GM12878 (cell line): ENCODE measurements around the gene ARAP2. TPM values are rescaled to one million over a fixed set of nuclear protein-coding genes. Genes with fewer than 3 reads are reported as not detected.

Experiments
- ATAC-seq: fragments of 200-7000 bp; cut with Tn5 transposase; 3 replicates; pipeline ENCODE4 v1.9.1; 2020; ENCODE audit warnings: mild to moderate bottlenecking, moderate library complexity
- BruUV-seq: library from RNA; stranded (reverse); fragments of 400-500 nt; replicated peaks from 2 replicates; lab custom pipeline; 2021; lab: Mats Ljungman, UMichigan
- CTCF ChIA-PET: fragments of 300-600 bp; sonication (Branson Sonifier 250); formaldehyde crosslinking; extraction: SDS; loops from one replicate; lab custom pipeline; 2021; ENCODE audit warnings: inconsistent platforms; lab: Yijun Ruan, JAX
- POLR2A ChIA-PET: fragments of 350-600 bp; formaldehyde crosslinking; extraction: SDS; loops from one replicate; lab custom pipeline; 2021; ENCODE audit warnings: inconsistent platforms; lab: Charles Lee
- RAD21 ChIA-PET: fragments of 300-600 bp; sonication (Branson Sonifier 250); formaldehyde crosslinking; loops from one replicate; lab custom pipeline; 2023; ENCODE audit warnings: antibody characterized with exemption; ENCODE audit not compliant: unreplicated experiment; lab: Charles Lee
- SMC1A ChIA-PET: fragments of 300-600 bp; sonication (Branson Sonifier 250); formaldehyde crosslinking; loops from one replicate; lab custom pipeline; 2023; ENCODE audit not compliant: unreplicated experiment, uncharacterized antibody; lab: Charles Lee
- DNase-seq: peaks from one replicate; pipeline ENCODE4 v3.0.0-alpha.2; 2011; ENCODE audit warnings: low read depth, low spot score
- FAIRE-seq: peaks from 3 replicates; lab custom pipeline; 2011; peaks lifted over from hg19 to GRCh38; lab: Jason Lieb, UNC
- H2AFZ ChIP-seq: 2 replicates; pipeline ENCODE4 v1.6.0; 2011; ENCODE audit warnings: low read depth, low read length, control low read depth; ENCODE audit not compliant: control insufficient read depth
- H3K27ac ChIP-seq: 2 replicates; pipeline ENCODE4 v1.5.1; 2011; ENCODE audit warnings: control low read depth; ENCODE audit not compliant: control insufficient read depth, insufficient read depth
- H3K27me3 ChIP-seq, 2 experiments: replicated peaks in 1 of 2; 2 replicates each; pipeline versions ENCODE4 v1.6.0 to v1.6.1; 2011; ENCODE audit warnings: low read length in 1 of 2; ENCODE audit not compliant: control insufficient read depth in 2 of 2, insufficient read depth in 2 of 2
- H3K36me3 ChIP-seq, 2 experiments: 2 replicates each; pipeline ENCODE4 v1.5.1; 2011; ENCODE audit warnings: low read length in 1 of 2; ENCODE audit not compliant: control insufficient read depth in 2 of 2, insufficient read depth in 2 of 2
- H3K4me1 ChIP-seq: 2 replicates; pipeline ENCODE4 v1.6.1; 2011; ENCODE audit warnings: mild to moderate bottlenecking, low read length, moderate library complexity, mixed read lengths; ENCODE audit not compliant: control insufficient read depth, insufficient read depth
- H3K4me2 ChIP-seq: 2 replicates; pipeline ENCODE4 v1.6.0; 2011; ENCODE audit warnings: control low read depth; ENCODE audit not compliant: control insufficient read depth, insufficient read depth
- H3K4me3 ChIP-seq: fragments of 200-600 bp; sonication (generic); 2 replicates; pipeline ENCODE4 v1.5.1; 2016
- H3K79me2 ChIP-seq: 2 replicates; pipeline ENCODE4 v1.6.0; 2011; ENCODE audit warnings: low read length; ENCODE audit not compliant: control insufficient read depth, insufficient read depth
- H3K9ac ChIP-seq: 2 replicates; pipeline ENCODE4 v1.8.0; 2011; ENCODE audit warnings: low read length, control low read depth, mixed read lengths; ENCODE audit not compliant: control insufficient read depth, insufficient read depth
- H3K9me3 ChIP-seq: replicated peaks from 3 replicates; pipeline ENCODE4 v1.5.1; 2011; ENCODE audit warnings: mild to moderate bottlenecking, low read length; ENCODE audit not compliant: control insufficient read depth, insufficient read depth
- H4K20me1 ChIP-seq: 2 replicates; pipeline ENCODE4 v1.6.0; 2011; ENCODE audit not compliant: control insufficient read depth, insufficient read depth
- CHD2 ChIP-seq: IDR thresholded peaks from 2 replicates; pipeline ENCODE4 v1.6.1; 2011; ENCODE audit warnings: low read depth, low read length, improper control_type of control experiment, borderline replicate concordance
- FOS ChIP-seq: IDR thresholded peaks from 3 replicates; pipeline ENCODE4 v1.6.1; 2011; ENCODE audit warnings: borderline replicate concordance; ENCODE audit not compliant: insufficient read length; ENCODE audit errors: extremely low read depth
- GATAD2B ChIP-seq: fragments of 450-650 bp; conservative IDR thresholded peaks from 2 replicates; pipeline ENCODE4 v1.6.1; 2017; ENCODE audit warnings: low read depth, mild to moderate bottlenecking, moderate library complexity
- HSF1 ChIP-seq: fragments of 150-350 bp; IDR thresholded peaks from 2 replicates; pipeline ENCODE4 v1.6.1; 2014; ENCODE audit warnings: mild to moderate bottlenecking, low read depth, low read length
- KDM1A ChIP-seq: fragments of 200-600 bp; sonication (generic); IDR thresholded peaks from 2 replicates; pipeline ENCODE4 v1.6.1; 2016; ENCODE audit warnings: borderline replicate concordance
- MAX ChIP-seq: IDR thresholded peaks from 2 replicates; pipeline ENCODE4 v1.6.1; 2012; ENCODE audit warnings: low read depth, low read length, improper control_type of control experiment
- MYB ChIP-seq: fragments of 150-350 bp; IDR thresholded peaks from 2 replicates; pipeline ENCODE4 v1.6.1; 2014; ENCODE audit warnings: mild to moderate bottlenecking, low read depth, low read length, borderline replicate concordance
- NFYA ChIP-seq: IDR thresholded peaks from 2 replicates; pipeline ENCODE4 v1.6.1; 2011; ENCODE audit warnings: low read depth, mild to moderate bottlenecking, low read length, improper control_type of control experiment, borderline replicate concordance
- NR2C1 ChIP-seq: fragments of 450-650 bp; IDR thresholded peaks from 2 replicates; pipeline ENCODE4 v1.6.1; 2017; ENCODE audit warnings: antibody characterized with exemption, mild to moderate bottlenecking, moderate library complexity
- POU2F2 ChIP-seq: IDR thresholded peaks from 3 replicates; pipeline ENCODE4 v1.6.1; 2011; ENCODE audit warnings: low read depth, mild to moderate bottlenecking, low read length, borderline replicate concordance
- RAD21 ChIP-seq: IDR thresholded peaks from 2 replicates; pipeline ENCODE4 v1.6.1; 2011; ENCODE audit warnings: mild to moderate bottlenecking, low read depth, low read length, moderate library complexity; ENCODE audit not compliant: insufficient read depth
- RB1 ChIP-seq: fragments of 450-650 bp; formaldehyde crosslinking; IDR thresholded peaks from 2 replicates; pipeline ENCODE4 v1.6.1; 2017; ENCODE audit warnings: mild to moderate bottlenecking, borderline replicate concordance
- SIN3A ChIP-seq: IDR thresholded peaks from 2 replicates; pipeline ENCODE4 v1.6.1; 2012; ENCODE audit warnings: low read depth, low read length, improper control_type of control experiment
- SMAD1 ChIP-seq: fragments of 450-650 bp; IDR thresholded peaks from 2 replicates; pipeline ENCODE4 v1.6.1; 2018; ENCODE audit warnings: mild to moderate bottlenecking, low read depth; ENCODE audit not compliant: partially characterized antibody
- SRF ChIP-seq, 2 experiments: IDR thresholded peaks; 2 replicates each; pipeline ENCODE4 v1.6.1; 2011; ENCODE audit warnings: low read depth in 2 of 2, low read length in 2 of 2, mild to moderate bottlenecking in 1 of 2, moderate library complexity in 1 of 2
- TARDBP ChIP-seq: IDR thresholded peaks from 2 replicates; pipeline ENCODE4 v1.6.1; 2016; ENCODE audit warnings: borderline replicate concordance
- YBX1 ChIP-seq: fragments of 450-650 bp; IDR thresholded peaks from 2 replicates; pipeline ENCODE4 v1.6.1; 2016; ENCODE audit warnings: antibody characterized with exemption
- WGBS: methylation state at CpG from one replicate; pipeline ENCODE4 v1.1.6; 2016; ENCODE audit warnings: low lambda C conversion rate; ENCODE audit not compliant: insufficient replicate concordance, insufficient coverage; ENCODE audit errors: missing lambda C conversion rate; 5-methylcytosine and 5-hydroxymethylcytosine counted together
- in situ Hi-C: fragments of 300-500 bp; cut with MboI; formaldehyde crosslinking; loops from 9 replicates; pipeline ENCODE4 v1.14.3; 2018; ENCODE audit warnings: mixed read lengths
- intact Hi-C: fragments of 100-400 bp; cut with micrococcal nuclease; formaldehyde crosslinking; loops from one replicate; pipeline ENCODE4 v1.14.2; 2022; ENCODE audit not compliant: unreplicated experiment
- polyA plus RNA-seq, 11 experiments: library from polyadenylated mRNA; depleted of rRNA in 4 of 11; unstranded in 6 of 11; stranded (reverse) in 5 of 11; fragments of >200 nt; fragmentation: Nextera tagmentation in 4 of 11; fragmentation: Illumina TruSeq in 1 of 11; extraction: Ambion mirVana in 4 of 11; extraction: Trizol in 1 of 11; gene quantifications; 1 replicate in 1 of 11; 2 replicates in 10 of 11; pipeline versions ENCODE4 v1.2.1 to v1.2.3, GENCODE V29; 2011 to 2016; ENCODE audit warnings: inconsistent platforms in 2 of 11, missing spikeins in 2 of 11, low read depth in 1 of 11
- total RNA-seq, 4 experiments: library from RNA; depleted of rRNA in 3 of 4; stranded (reverse); fragments of >200 nt in 3 of 4; fragmentation: Illumina TruSeq in 1 of 4; extraction: Trizol in 1 of 4; gene quantifications; 2 replicates each; pipeline versions ENCODE4 v1.2.1 to v1.2.3, GENCODE V29; 2013 to 2021

Gene ARAP2
- total and polyA plus RNA-seq, 10 of the 15 experiments (the other 5 are each of a cell fraction or from before 2014, with no cell fraction given) = 5.4 to 36.1 (median 12.2) TPM

GRCh38 chr4:36065274-36065871 lies 178.9 kb downstream of the ARAP2 start:
- FAIRE-seq (no peak), ATAC-seq (no peak), DNase-seq (no peak)
- Histone ChIP-seq H2AFZ (no peak overlapping the region), H3K4me3 (no peak overlapping the region), H3K36me3 (peaks cover 0 to 2% of the 10 kb centered on the region in 2 experiments; a peak in 2 of 4 replicates), H4K20me1 (no peaks in the 10 kb centered on the region; the same call in 1 of the 2 replicates), H3K9ac (no peak overlapping the region), H3K27ac (no peak overlapping the region), H3K9me3 (no peaks in the 10 kb centered on the region), H3K79me2 (no peaks in the 10 kb centered on the region), H3K4me1 (no peaks in the 10 kb centered on the region), H3K27me3 (no peaks in the 10 kb centered on the region), H3K4me2 (no peak overlapping the region)
- intact Hi-C loops (no loop called here), in situ Hi-C loops (no loop called here)
- WGBS = 100% methylated on average over 1 of the region's 1 CpG
- SMC1A ChIA-PET = interaction anchor here (0.9 to 1.7 kb wide), 4 partner anchors 9 to 122 kb away, joined by 3 to 5 read pairs (median 4); no protein-coding TSS in a partner anchor
- CTCF ChIA-PET = interaction anchor here (0.6 to 1.5 kb wide), 6 partner anchors 9 to 334 kb away, joined by 3 to 5 read pairs (median 4); no protein-coding TSS in a partner anchor
- TF ChIP-seq RB1 = no peak
- TF ChIP-seq MAX = no peak
- TF ChIP-seq GATAD2B = no peak
- TF ChIP-seq KDM1A = no peak
- no peak for TF ChIP-seq NR2C1
- TF ChIP-seq POU2F2 = no peak
- TF ChIP-seq SRF (IDR thresholded peaks at IDR 0.05; ENCODE audit: low read depth in 2 of 2, low read length in 2 of 2) = no peak
- RAD21 ChIA-PET = no interaction called here
- no TSS peak for BruUV-seq
- POLR2A ChIA-PET = no interaction called here

- ChIA-PET SMC1A (interaction anchor here (0.7 kb wide), 1 partner anchor 335 kb away, joined by 3 read pairs; no protein-coding TSS in a partner anchor), RAD21 (no interaction called here), CTCF (no interaction called here), POLR2A (no interaction called here)
- intact Hi-C loops (no loop called here), in situ Hi-C loops (no loop called here)
- no peaks in the 10 kb centered on the region for H3K27me3 ChIP-seq
- no peaks in the 10 kb centered on the region for H3K9me3 ChIP-seq
- ATAC-seq = no peak
- H2AFZ ChIP-seq = no peak overlapping the region
- H4K20me1 ChIP-seq = no peaks in the 10 kb centered on the region
- H3K4me1 ChIP-seq = no peaks in the 10 kb centered on the region
- no peak overlapping the region for H3K4me2 ChIP-seq
- no peak overlapping the region for H3K9ac ChIP-seq
- H3K27ac ChIP-seq = no peak overlapping the region
- H3K79me2 ChIP-seq = no peaks in the 10 kb centered on the region
- no peak for FAIRE-seq
- H3K36me3 ChIP-seq = peaks cover 0 to 2% of the 10 kb centered on the region in 2 experiments; a peak in 1 of 4 replicates
- BruUV-seq = no TSS peak
- H3K4me3 ChIP-seq = no peak overlapping the region
- DNase-seq = no peak
- TF ChIP-seq NFYA (no peak), FOS (no peak), SIN3A (no peak), HSF1 (no peak), CHD2 (no peak), RAD21 (no peak), YBX1 (no peak), SMAD1 (no peak), TARDBP (no peak), MAX (no peak), MYB (no peak)
Observed at GRCh38 chr4:36064117-36064516, 180.2 kb downstream of the ARAP2 start.
